ENCODE data around the gene EPHB3.

EPHB3 gene

GRCh38 chr3:184561061-184561912, at the start of gene EPHB3:
EPHB3 (plus strand) TSS chr3:184561785; CDS start chr3:184562236, 451 bp downstream.
- no peak for TF ChIP-seq Cebpa-rat (IDR thresholded peaks at IDR 0.05)
- peaks cover 13 to 39% (median 18%) of the 10 kb centered on the region in 10 experiments for H3K4me1 ChIP-seq
- H4K20me1 ChIP-seq: peaks cover 0 to 46% (median 37%) of the 10 kb centered on the region in 11 experiments; a peak in 16 of 22 replicates
- H3K27me3 ChIP-seq: peaks cover 47 to 57% (median 49%) of the 10 kb centered on the region in 11 experiments
- peak within 1 kb of the TSS; percentile 58 to 79 (median 68); a peak in 21 of 22 replicates for H3K9ac ChIP-seq
- peak within 1 kb of the TSS; percentile 94 to 99 (median 98) for H3K4me2 ChIP-seq
- peak within 1 kb of the TSS in 3 of 11 experiments; percentile 17 to 49 (median 48); a peak in 4 of 22 replicates for H3K27ac ChIP-seq
- H3K9me3 ChIP-seq (replicated peaks in 1 of 11): no peaks in the 10 kb centered on the region
- no peaks in the 10 kb centered on the region for H3K36me3 ChIP-seq
- H3K4me3 ChIP-seq: peak within 1 kb of the TSS; percentile 56 to 86 (median 68)

GRCh38 chr3:184512621-184513020, 49.0 kb upstream of the EPHB3 start:
- Histone ChIP-seq H4K20me1 (no peaks in the 10 kb centered on the region), H3K9ac (no peak overlapping the region), H3K27ac (no peak overlapping the region), H3K4me1 (peaks cover 12 to 31% (median 22%) of the 10 kb centered on the region in 10 experiments), H3K27me3 (peaks cover 16 to 52% (median 37%) of the 10 kb centered on the region in 11 experiments), H3K4me3 (no peak overlapping the region), H3K9me3 (replicated peaks in 1 of 11) (peaks cover 0 to 12% (median 0%) of the 10 kb centered on the region in 11 experiments; a peak in 5 of 22 replicates), H3K36me3 (no peaks in the 10 kb centered on the region), H3K4me2 (no peak overlapping the region)
- no peak for TF ChIP-seq Cebpa-rat (IDR thresholded peaks at IDR 0.05)

- H3K36me3 ChIP-seq: no peaks in the 10 kb centered on the region
- H3K9ac ChIP-seq: peak overlapping the region in 10 of 11 experiments; percentile 11 to 70 (median 50); a peak in 17 of 22 replicates
- H3K27me3 ChIP-seq: peaks cover 16 to 52% (median 37%) of the 10 kb centered on the region in 11 experiments
- H3K4me1 ChIP-seq: peaks cover 12 to 22% (median 17%) of the 10 kb centered on the region in 10 experiments
- no peaks in the 10 kb centered on the region for H4K20me1 ChIP-seq
- H3K27ac ChIP-seq: peak overlapping the region in 1 of 11 experiments; percentile 10; a peak in 1 of 22 replicates
- peaks cover 0 to 12% (median 0%) of the 10 kb centered on the region in 11 experiments; a peak in 5 of 22 replicates for H3K9me3 ChIP-seq (replicated peaks in 1 of 11)
- peak overlapping the region; percentile 63 to 97 (median 90) for H3K4me2 ChIP-seq
- peak overlapping the region; percentile 4 to 66 (median 44); a peak in 15 of 20 replicates for H3K4me3 ChIP-seq
- no peak for TF ChIP-seq Cebpa-rat (IDR thresholded peaks at IDR 0.05)
Measured at GRCh38 chr3:184513276-184514170, 48.1 kb upstream of the EPHB3 start.

- no peak for TF ChIP-seq Cebpa-rat (IDR thresholded peaks at IDR 0.05)
- Histone ChIP-seq H3K27ac (peak overlapping the region in 1 of 11 experiments; percentile 10; a peak in 1 of 22 replicates), H3K4me1 (peaks cover 11 to 22% (median 15%) of the 10 kb centered on the region in 10 experiments), H3K4me3 (peak overlapping the region; percentile 4 to 66 (median 44); a peak in 15 of 20 replicates), H4K20me1 (no peaks in the 10 kb centered on the region), H3K9me3 (replicated peaks in 1 of 11) (peaks cover 0 to 12% (median 0%) of the 10 kb centered on the region in 11 experiments; a peak in 5 of 22 replicates), H3K27me3 (peaks cover 16 to 52% (median 37%) of the 10 kb centered on the region in 11 experiments), H3K36me3 (no peaks in the 10 kb centered on the region), H3K4me2 (peak overlapping the region; percentile 63 to 97 (median 90)), H3K9ac (peak overlapping the region in 10 of 11 experiments; percentile 11 to 70 (median 50); a peak in 15 of 22 replicates)
Measured at GRCh38 chr3:184514171-184514490, 47.5 kb upstream of the EPHB3 start.

GRCh38 chr3:184523825-184524615, 37.6 kb upstream of the EPHB3 start:
- no peak for TF ChIP-seq Cebpa-rat (IDR thresholded peaks at IDR 0.05)
- Histone ChIP-seq H3K9me3 (replicated peaks in 1 of 11) (no peaks in the 10 kb centered on the region), H3K36me3 (no peaks in the 10 kb centered on the region), H4K20me1 (no peaks in the 10 kb centered on the region), H3K27me3 (peaks cover 19 to 54% (median 37%) of the 10 kb centered on the region in 11 experiments), H3K4me2 (peak overlapping the region in 4 of 11 experiments; percentile 90 to 99 (median 96); a peak in 8 of 22 replicates), H3K9ac (no peak overlapping the region), H3K4me1 (peaks cover 15 to 29% (median 18%) of the 10 kb centered on the region in 10 experiments; a peak in 19 of 20 replicates), H3K4me3 (no peak overlapping the region), H3K27ac (no peak overlapping the region)

GRCh38 chr3:184524981-184525336, 36.6 kb upstream of the EPHB3 start:
- Histone ChIP-seq H3K9me3 (replicated peaks in 1 of 11) (no peaks in the 10 kb centered on the region), H3K4me2 (peak overlapping the region; percentile 90 to 99 (median 98)), H3K36me3 (no peaks in the 10 kb centered on the region), H3K9ac (peak overlapping the region; percentile 51 to 82 (median 75)), H4K20me1 (no peaks in the 10 kb centered on the region), H3K4me3 (peak overlapping the region; percentile 58 to 83 (median 71)), H3K27me3 (peaks cover 19 to 54% (median 37%) of the 10 kb centered on the region in 11 experiments), H3K4me1 (peaks cover 15 to 29% (median 18%) of the 10 kb centered on the region in 10 experiments; a peak in 19 of 20 replicates), H3K27ac (peak overlapping the region in 7 of 11 experiments; percentile 22 to 83 (median 56); a peak in 12 of 22 replicates)
- no peak for TF ChIP-seq Cebpa-rat (IDR thresholded peaks at IDR 0.05)

- Histone ChIP-seq H3K27ac (peak overlapping the region in 8 of 11 experiments; percentile 19 to 83 (median 52); a peak in 13 of 22 replicates), H3K9me3 (replicated peaks in 1 of 11) (no peaks in the 10 kb centered on the region), H4K20me1 (no peaks in the 10 kb centered on the region), H3K4me2 (peak overlapping the region; percentile 90 to 99 (median 98)), H3K27me3 (peaks cover 19 to 54% (median 37%) of the 10 kb centered on the region in 11 experiments), H3K9ac (peak overlapping the region; percentile 51 to 82 (median 75)), H3K4me1 (peaks cover 15 to 31% (median 18%) of the 10 kb centered on the region in 10 experiments; a peak in 19 of 20 replicates), H3K4me3 (peak overlapping the region; percentile 58 to 83 (median 71)), H3K36me3 (no peaks in the 10 kb centered on the region)
- no peak for TF ChIP-seq Cebpa-rat (IDR thresholded peaks at IDR 0.05)
Measured at GRCh38 chr3:184525337-184526087, 36.1 kb upstream of the EPHB3 start.

Data from BLaER1 treated with 17β-estradiol and CSF1 and Interleukin-3, amounts not matched to agents 10 nM and 100 nM (cell line).